ENCODE results near the gene ZFP36. TPM values are rescaled to one million over a fixed set of nuclear protein-coding genes. Genes with fewer than 3 reads are reported as not detected.
A peak's percentile ranks its signal among the peaks of the same experiment; 100 is the strongest.

Gene ZFP36
- total RNA-seq, 1 experiment from 2014 or later: 17.3 TPM

GRCh38 chr19:39390751-39391437, 15.8 kb upstream of the ZFP36 start, which contains the start of the genes MED29 and PAF1 (continued):
- TF ChIP-seq AFF4 (CRISPR knock-in tag; IDR thresholded peaks at IDR 0.05; ENCODE audit: borderline replicate concordance) (no peak), PRRX2 (CRISPR knock-in tag; IDR thresholded peaks at IDR 0.05) (0 out of 2 replicates have a peak, but pooled peaks have one; percentile 73), ZNF138 (CRISPR knock-in tag; conservative IDR thresholded peaks at IDR 0.05) (no peak), USF1 (CRISPR knock-in tag; IDR thresholded peaks at IDR 0.05) (peak; percentile 31; the same call in 1 of the 2 replicates), RORB (CRISPR knock-in tag; IDR thresholded peaks at IDR 0.05) (no peak), CTCF (IDR thresholded peaks at IDR 0.05) (no peak), ZNF121 (CRISPR knock-in tag; IDR thresholded peaks at IDR 0.05) (0 out of 2 replicates have a peak, but pooled peaks have one; percentile 2), ZBTB21 (CRISPR knock-in tag; IDR thresholded peaks at IDR 0.05; ENCODE audit: borderline replicate concordance) (peak; percentile 99), ATF3 (CRISPR knock-in tag; conservative IDR thresholded peaks at IDR 0.05) (no peak), FOXP4 (CRISPR knock-in tag; IDR thresholded peaks at IDR 0.05) (peak; percentile 78; the same call in 1 of the 2 replicates), ZMAT4 (CRISPR knock-in tag; IDR thresholded peaks at IDR 0.05) (no peak), RELA (CRISPR knock-in tag; IDR thresholded peaks at IDR 0.05; ENCODE audit: borderline replicate concordance) (no peak), KAT7 (CRISPR knock-in tag; IDR thresholded peaks at IDR 0.05; ENCODE audit: borderline replicate concordance) (no peak), JAZF1 (CRISPR knock-in tag; IDR thresholded peaks at IDR 0.05) (no peak), SP1 (CRISPR knock-in tag; conservative IDR thresholded peaks at IDR 0.05) (peak; percentile 74), E2F4 (CRISPR knock-in tag; IDR thresholded peaks at IDR 0.05; ENCODE audit: borderline replicate concordance, low read depth) (no peak)
